Neural cell (in vitro differentiated cells): ENCODE data around the gene TMEM30B. TPM values are rescaled to one million over a fixed set of nuclear protein-coding genes. Genes with fewer than 3 reads are reported as not detected.

Experiments
- H2AFZ ChIP-seq: fragments of 200-600, 300-800 bp; sonication (generic), shearing (Covaris generic); 2 replicates; pipeline ENCODE4 v1.6.0; 2014; ENCODE audit warnings: low read depth, mild to moderate bottlenecking, antibody characterized with exemption, low read length, moderate library complexity
- H3F3A ChIP-seq: fragments of 200-600 bp; shearing (Covaris generic); 2 replicates; pipeline ENCODE4 v1.6.1; 2016; ENCODE audit warnings: mild to moderate bottlenecking, moderate library complexity, mixed read lengths, antibody characterized with exemption, low read length; ENCODE audit not compliant: insufficient read depth, poor library complexity, severe bottlenecking
- H3K27ac ChIP-seq: fragments of 200-600, 300-800 bp; sonication (generic), shearing (Covaris generic); 2 replicates; pipeline ENCODE4 v1.5.1; 2014; ENCODE audit warnings: mild to moderate bottlenecking, low read length, moderate library complexity
- H3K27me3 ChIP-seq: fragments of 300-800, 200-600 bp; sonication (generic), shearing (Covaris generic); 2 replicates; pipeline ENCODE4 v1.6.0; 2014; ENCODE audit warnings: mild to moderate bottlenecking, low read depth, low read length, moderate library complexity; ENCODE audit not compliant: insufficient read depth
- H3K36me3 ChIP-seq: fragments of 300-800, 200-600 bp; sonication (generic), shearing (Covaris generic); 2 replicates; pipeline ENCODE4 v1.5.1; 2014; ENCODE audit warnings: mild to moderate bottlenecking, antibody characterized with exemption, low read length, moderate library complexity; ENCODE audit not compliant: insufficient read depth
- H3K4me2 ChIP-seq: fragments of 300-800, 200-600 bp; sonication (generic), shearing (Covaris generic); 2 replicates; pipeline ENCODE4 v1.6.0; 2014; ENCODE audit warnings: mild to moderate bottlenecking, low read length
- H3K4me3 ChIP-seq: fragments of 300-800, 200-600 bp; sonication (generic), shearing (Covaris generic); 2 replicates; pipeline ENCODE4 v1.5.1; 2014; ENCODE audit warnings: mild to moderate bottlenecking, low read length, moderate library complexity
- H3K79me2 ChIP-seq: fragments of 200-600 bp; shearing (Covaris generic); replicated peaks from 2 replicates; pipeline ENCODE4 v1.6.0; 2014; ENCODE audit warnings: mild to moderate bottlenecking, low read length, moderate library complexity; ENCODE audit not compliant: insufficient read depth
- H3K9ac ChIP-seq: fragments of 300-800, 200-600 bp; sonication (generic), shearing (Covaris generic); 2 replicates; pipeline ENCODE4 v1.6.1; 2016; ENCODE audit warnings: mild to moderate bottlenecking, low read length, mixed read lengths
- H3K9me2 ChIP-seq: fragments of 200-600 bp; shearing (Covaris generic); 2 replicates; pipeline ENCODE4 v1.6.1; 2016; ENCODE audit warnings: mild to moderate bottlenecking, low read length, mixed read lengths; ENCODE audit not compliant: insufficient read depth
- H3K9me3 ChIP-seq: fragments of 200-600, 300-800 bp; sonication (generic), shearing (Covaris generic); 2 replicates; pipeline ENCODE4 v1.6.1; 2016; ENCODE audit warnings: mild to moderate bottlenecking, mixed run types, low read length, moderate library complexity, mixed read lengths
- H4K20me1 ChIP-seq: fragments of 200-600 bp; shearing (Covaris generic); 2 replicates; pipeline ENCODE4 v1.6.1; 2016; ENCODE audit warnings: mild to moderate bottlenecking, mixed run types; ENCODE audit not compliant: insufficient read depth
- CTCF ChIP-seq: fragments of 450-650 bp; IDR thresholded peaks from 2 replicates; pipeline ENCODE4 v1.5.1; 2014; ENCODE audit warnings: antibody characterized with exemption, mild to moderate bottlenecking, moderate library complexity; ENCODE audit not compliant: poor library complexity, severe bottlenecking
- EP300 ChIP-seq: fragments of 450-650 bp; conservative IDR thresholded peaks from 2 replicates; pipeline ENCODE4 v1.6.1; 2014; ENCODE audit warnings: antibody characterized with exemption, mild to moderate bottlenecking, moderate library complexity; ENCODE audit not compliant: poor library complexity, severe bottlenecking
- EZH2 ChIP-seq: fragments of 200-600, 300-800 bp; shearing (Covaris generic), sonication (generic); IDR thresholded peaks from 2 replicates; pipeline ENCODE4 v1.6.1; 2014; ENCODE audit warnings: antibody characterized with exemption, low read length, borderline replicate concordance, mild to moderate bottlenecking; ENCODE audit not compliant: insufficient read depth, poor library complexity, severe bottlenecking
- MXI1 ChIP-seq: fragments of 450-650 bp; conservative IDR thresholded peaks from 2 replicates; pipeline ENCODE4 v1.6.1; 2014; ENCODE audit warnings: antibody characterized with exemption, mild to moderate bottlenecking; ENCODE audit not compliant: poor library complexity, severe bottlenecking
- POLR2AphosphoS5 ChIP-seq: IDR thresholded peaks from 2 replicates; pipeline ENCODE4 v1.6.1; 2012
- RAD21 ChIP-seq: fragments of 450-650 bp; conservative IDR thresholded peaks from 2 replicates; pipeline ENCODE4 v1.6.1; 2014; ENCODE audit warnings: antibody characterized with exemption, mild to moderate bottlenecking, moderate library complexity
- REST ChIP-seq: IDR thresholded peaks from 2 replicates; pipeline ENCODE4 v1.6.1; 2012; ENCODE audit warnings: borderline replicate concordance
- SMC3 ChIP-seq: fragments of 450-650 bp; conservative IDR thresholded peaks from 2 replicates; pipeline ENCODE4 v1.6.1; 2014; ENCODE audit warnings: antibody characterized with exemption, mild to moderate bottlenecking, moderate library complexity; ENCODE audit not compliant: poor library complexity
- TAF1 ChIP-seq: IDR thresholded peaks from 2 replicates; pipeline ENCODE4 v1.6.1; 2012; ENCODE audit warnings: low read depth
- polyA plus RNA-seq: library from polyadenylated mRNA; depleted of rRNA; stranded (reverse); fragments of >200 nt; gene quantifications from 2 replicates; pipeline ENCODE4 v1.2.3, GENCODE V29; 2014

TMEM30B gene
- polyA plus RNA-seq, 1 donor from 2014 or later, result 0.28 TPM

GRCh38 chr14:61238611-61239245 lies 42.4 kb downstream of the TMEM30B start:
- Histone ChIP-seq H4K20me1 (no peaks in the 10 kb centered on the region), H2AFZ (no peak overlapping the region), H3K9ac (no peak overlapping the region), H3K27me3 (no peaks in the 10 kb centered on the region), H3K79me2 (no peaks in the 10 kb centered on the region), H3K9me2 (no peaks in the 10 kb centered on the region), H3K4me2 (no peak overlapping the region), H3F3A (no peaks in the 10 kb centered on the region), H3K4me3 (no peak overlapping the region), H3K27ac (no peak overlapping the region), H3K36me3 (no peaks in the 10 kb centered on the region), H3K9me3 (peaks cover 7% of the 10 kb centered on the region)
- TF ChIP-seq POLR2AphosphoS5, result no peak
- TF ChIP-seq MXI1, result no peak
- no peak for TF ChIP-seq CTCF
- no peak for TF ChIP-seq REST
- TF ChIP-seq RAD21, result no peak
- no peak for TF ChIP-seq EZH2
- TF ChIP-seq EP300, result no peak
- TF ChIP-seq TAF1, result no peak
- TF ChIP-seq SMC3, result no peak

GRCh38 chr14:61234215-61234916 lies 46.8 kb downstream of the TMEM30B start:
- H3K9ac ChIP-seq, result no peak overlapping the region
- H4K20me1 ChIP-seq, result no peaks in the 10 kb centered on the region
- H3K27me3 ChIP-seq, result no peaks in the 10 kb centered on the region
- H3K79me2 ChIP-seq, result no peaks in the 10 kb centered on the region
- TF ChIP-seq EP300 (no peak), REST (no peak), SMC3 (no peak), EZH2 (no peak), CTCF (no peak), MXI1 (no peak), RAD21 (no peak), POLR2AphosphoS5 (no peak), TAF1 (no peak)
- no peaks in the 10 kb centered on the region for H3F3A ChIP-seq
- H3K4me3 ChIP-seq, result no peak overlapping the region
- H3K9me3 ChIP-seq, result no peaks in the 10 kb centered on the region
- no peak overlapping the region for H3K4me2 ChIP-seq
- H2AFZ ChIP-seq, result no peak overlapping the region
- no peak overlapping the region for H3K27ac ChIP-seq
- H3K9me2 ChIP-seq, result no peaks in the 10 kb centered on the region
- H3K36me3 ChIP-seq, result no peaks in the 10 kb centered on the region
